LNCAP (cell line): ENCODE results near the gene CSNK1G3.

Experiments used
- TF ChIP-seq, protein P1 (sequence below): fragments of 450-650 bp; IDR thresholded peaks from 2 replicates; pipeline ENCODE4 v1.5.1; 2017; ENCODE audit warnings: mild to moderate bottlenecking

Gene CSNK1G3

DNA sequence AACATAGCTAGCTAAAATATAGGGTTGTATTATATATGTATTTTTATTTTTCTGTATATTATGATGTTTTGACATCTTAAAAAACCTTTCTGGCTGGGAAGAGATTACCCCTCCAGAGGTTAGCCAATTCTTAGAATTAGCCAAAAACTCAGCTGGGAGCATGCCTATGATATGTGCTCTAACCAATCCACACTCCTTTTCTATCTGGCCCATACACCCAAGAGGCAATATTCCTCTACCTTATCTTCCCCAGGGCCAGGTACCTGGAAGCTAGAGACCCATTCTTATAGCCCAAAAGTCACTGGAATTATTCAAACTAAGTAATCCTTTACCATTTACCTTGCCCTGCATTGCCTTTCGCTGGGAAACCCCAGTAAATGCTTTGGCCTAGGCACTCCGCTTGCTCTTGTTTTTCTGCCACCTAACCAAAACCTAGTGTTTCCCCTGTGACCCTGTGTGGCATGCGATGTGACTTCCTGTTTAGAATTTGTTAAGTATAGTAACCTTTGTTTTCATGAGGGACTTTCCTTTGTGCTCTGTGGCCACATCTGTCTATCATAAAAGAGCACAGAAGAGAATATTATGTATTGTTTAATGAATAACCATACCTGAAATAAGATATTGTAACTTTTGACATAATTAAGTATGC, 37.4 kb downstream of the CSNK1G3 start:
- TF ChIP-seq, protein P1, sequence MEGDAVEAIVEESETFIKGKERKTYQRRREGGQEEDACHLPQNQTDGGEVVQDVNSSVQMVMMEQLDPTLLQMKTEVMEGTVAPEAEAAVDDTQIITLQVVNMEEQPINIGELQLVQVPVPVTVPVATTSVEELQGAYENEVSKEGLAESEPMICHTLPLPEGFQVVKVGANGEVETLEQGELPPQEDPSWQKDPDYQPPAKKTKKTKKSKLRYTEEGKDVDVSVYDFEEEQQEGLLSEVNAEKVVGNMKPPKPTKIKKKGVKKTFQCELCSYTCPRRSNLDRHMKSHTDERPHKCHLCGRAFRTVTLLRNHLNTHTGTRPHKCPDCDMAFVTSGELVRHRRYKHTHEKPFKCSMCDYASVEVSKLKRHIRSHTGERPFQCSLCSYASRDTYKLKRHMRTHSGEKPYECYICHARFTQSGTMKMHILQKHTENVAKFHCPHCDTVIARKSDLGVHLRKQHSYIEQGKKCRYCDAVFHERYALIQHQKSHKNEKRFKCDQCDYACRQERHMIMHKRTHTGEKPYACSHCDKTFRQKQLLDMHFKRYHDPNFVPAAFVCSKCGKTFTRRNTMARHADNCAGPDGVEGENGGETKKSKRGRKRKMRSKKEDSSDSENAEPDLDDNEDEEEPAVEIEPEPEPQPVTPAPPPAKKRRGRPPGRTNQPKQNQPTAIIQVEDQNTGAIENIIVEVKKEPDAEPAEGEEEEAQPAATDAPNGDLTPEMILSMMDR, result no peak

DNA sequence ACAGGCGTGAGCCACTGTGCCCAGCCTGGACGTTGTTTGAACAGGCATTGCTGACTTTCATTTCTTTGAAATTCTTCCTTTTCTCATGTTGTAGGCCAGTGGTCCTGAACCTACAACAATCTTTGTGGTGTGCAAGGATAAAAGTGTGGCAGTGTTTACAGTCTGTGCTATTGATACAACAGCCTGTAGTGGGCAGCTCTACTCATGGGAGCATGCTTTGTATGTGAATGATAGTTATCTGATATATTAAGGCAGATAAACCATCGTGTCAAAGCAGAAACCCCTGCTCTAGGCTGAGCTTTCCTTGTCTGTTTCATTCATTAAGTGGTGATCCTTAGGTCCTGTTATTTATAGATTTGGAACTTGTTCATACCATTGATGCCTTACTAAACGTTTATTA, 42.6 kb downstream of the CSNK1G3 start:
- TF ChIP-seq, protein P1, result no peak

DNA sequence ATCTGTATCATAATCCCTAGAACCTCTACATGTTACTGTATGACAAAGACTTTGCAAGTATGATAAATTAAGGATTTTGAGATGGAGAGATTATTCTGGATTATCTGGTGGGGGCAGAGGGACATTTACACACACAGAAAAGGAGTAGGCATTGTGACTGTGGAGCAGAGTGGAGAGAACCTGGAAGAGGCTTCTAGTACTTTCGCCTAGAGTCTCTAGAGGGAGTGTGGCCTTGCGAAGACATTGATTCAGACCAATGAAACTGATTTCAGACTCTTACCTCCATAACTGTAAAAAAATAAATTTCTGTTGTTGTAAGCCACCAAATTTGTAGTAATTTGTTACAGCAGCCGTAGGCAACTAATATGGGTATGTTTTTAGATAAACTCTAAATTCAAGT, 45.9 kb downstream of the CSNK1G3 start:
- TF ChIP-seq, protein P1, result no peak

DNA sequence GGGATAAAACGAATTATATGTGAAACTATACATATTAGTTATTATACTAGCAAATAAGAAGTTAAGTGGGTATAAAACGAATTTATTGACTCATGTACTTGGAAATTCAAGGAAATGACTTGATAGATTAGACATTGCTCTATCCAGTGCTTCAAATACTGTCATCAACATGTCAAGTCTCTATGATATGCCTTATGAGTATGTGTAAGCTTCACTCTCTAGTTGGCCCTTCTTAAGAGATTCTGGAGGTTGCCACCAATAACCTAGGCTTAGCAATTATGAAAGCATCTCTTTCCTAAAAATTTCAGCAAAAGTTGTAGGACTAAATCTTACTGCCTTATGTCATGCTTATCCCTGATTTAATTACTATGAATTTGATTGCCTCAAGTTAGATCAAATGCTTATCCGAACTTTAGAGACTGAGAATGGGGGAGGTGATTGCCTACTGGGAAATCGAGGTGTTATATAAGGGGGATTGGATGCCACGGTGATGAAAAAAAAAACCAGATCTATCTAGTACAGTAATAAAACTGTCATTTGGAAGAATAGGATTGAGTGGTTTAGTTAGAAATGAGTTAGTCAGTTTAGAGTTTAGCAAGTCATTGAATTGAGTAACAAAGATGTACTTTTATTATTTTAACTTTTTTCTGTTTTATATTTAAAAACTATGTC, 46.9 kb downstream of the CSNK1G3 start:
- TF ChIP-seq, protein P1, result no peak

DNA sequence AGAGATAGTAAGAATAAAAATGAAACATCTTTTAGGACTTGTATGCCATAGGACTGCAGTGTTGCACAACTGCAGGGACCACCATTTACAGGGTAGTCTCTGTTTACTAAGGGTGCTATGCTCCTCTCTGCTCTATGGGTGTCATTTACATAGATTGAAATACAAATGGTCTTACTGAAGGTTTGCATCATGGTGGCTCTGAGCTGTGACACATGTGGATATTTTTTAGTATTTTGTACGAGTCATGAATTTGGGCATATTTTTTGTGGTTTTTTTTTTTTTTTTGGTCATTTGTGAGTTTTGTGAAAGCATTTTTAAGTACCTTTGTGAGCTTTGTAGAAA, 47.4 kb downstream of the CSNK1G3 start:
- TF ChIP-seq, protein P1, result no peak

DNA sequence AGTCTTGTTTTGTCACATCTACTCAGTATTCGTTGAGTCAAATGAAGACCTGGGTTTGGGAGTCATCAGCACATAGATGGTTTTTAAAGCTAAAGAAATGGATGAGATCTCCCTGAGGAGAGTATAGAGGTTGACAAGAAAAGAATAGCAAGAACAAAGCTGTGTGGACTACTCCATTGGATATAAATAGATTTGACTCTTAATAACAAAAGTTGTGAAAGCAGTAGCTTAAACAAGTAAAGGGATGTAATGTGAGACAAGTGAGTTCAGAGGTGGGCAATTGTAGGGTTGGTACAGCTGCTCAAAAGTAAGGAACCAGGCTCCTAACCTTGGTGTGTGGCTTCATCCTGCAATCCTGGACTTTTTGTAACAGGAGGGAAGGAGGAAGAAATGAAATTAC, 49.3 kb downstream of the CSNK1G3 start:
- TF ChIP-seq, protein P1, result no peak

DNA sequence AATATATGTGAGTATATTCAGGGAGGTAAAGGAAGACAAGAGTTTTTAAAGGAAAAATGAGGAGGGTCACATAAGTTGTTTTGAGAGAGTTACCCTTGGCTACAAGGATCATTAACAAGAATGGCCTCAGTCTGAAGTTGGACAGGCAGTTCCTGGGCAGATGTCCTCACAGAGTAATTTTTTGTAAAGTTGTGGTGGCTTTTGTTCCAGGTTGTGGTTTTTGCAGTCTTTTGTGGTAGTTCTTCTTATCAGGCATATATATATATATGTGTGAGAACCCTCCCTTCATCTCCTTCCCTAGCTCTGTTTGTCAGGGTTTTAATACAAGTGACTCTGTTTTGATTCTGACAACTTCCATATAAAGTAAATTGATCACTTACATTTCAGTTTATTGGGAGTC, 60.0 kb downstream of the CSNK1G3 start:
- TF ChIP-seq, protein P1, result no peak
